GM12878 (cell line): ENCODE measurements around the gene CLASRP. TPM values are rescaled to one million over a fixed set of nuclear protein-coding genes. Genes with fewer than 3 reads are reported as not detected.

Experiments used
- ATAC-seq: fragments of 200-7000 bp; cut with Tn5 transposase; 3 replicates; pipeline ENCODE4 v1.9.1; 2020; ENCODE audit warnings: mild to moderate bottlenecking, moderate library complexity
- BruUV-seq: library from RNA; stranded (reverse); fragments of 400-500 nt; replicated peaks from 2 replicates; lab custom pipeline; 2021; lab: Mats Ljungman, UMichigan
- CTCF ChIA-PET: fragments of 300-600 bp; sonication (Branson Sonifier 250); formaldehyde crosslinking; extraction: SDS; loops from one replicate; lab custom pipeline; 2021; ENCODE audit warnings: inconsistent platforms; lab: Yijun Ruan, JAX
- POLR2A ChIA-PET: fragments of 350-600 bp; formaldehyde crosslinking; extraction: SDS; loops from one replicate; lab custom pipeline; 2021; ENCODE audit warnings: inconsistent platforms; lab: Charles Lee
- RAD21 ChIA-PET: fragments of 300-600 bp; sonication (Branson Sonifier 250); formaldehyde crosslinking; loops from one replicate; lab custom pipeline; 2023; ENCODE audit warnings: antibody characterized with exemption; ENCODE audit not compliant: unreplicated experiment; lab: Charles Lee
- SMC1A ChIA-PET: fragments of 300-600 bp; sonication (Branson Sonifier 250); formaldehyde crosslinking; loops from one replicate; lab custom pipeline; 2023; ENCODE audit not compliant: unreplicated experiment, uncharacterized antibody; lab: Charles Lee
- DNase-seq: peaks from one replicate; pipeline ENCODE4 v3.0.0-alpha.2; 2011; ENCODE audit warnings: low read depth, low spot score
- FAIRE-seq: peaks from 3 replicates; lab custom pipeline; 2011; peaks lifted over from hg19 to GRCh38; lab: Jason Lieb, UNC
- H2AFZ ChIP-seq: 2 replicates; pipeline ENCODE4 v1.6.0; 2011; ENCODE audit warnings: low read depth, low read length, control low read depth; ENCODE audit not compliant: control insufficient read depth
- H3K27ac ChIP-seq: 2 replicates; pipeline ENCODE4 v1.5.1; 2011; ENCODE audit warnings: control low read depth; ENCODE audit not compliant: control insufficient read depth, insufficient read depth
- H3K27me3 ChIP-seq, 2 experiments: replicated peaks in 1 of 2; 2 replicates each; pipeline versions ENCODE4 v1.6.0 to v1.6.1; 2011; ENCODE audit warnings: low read length in 1 of 2; ENCODE audit not compliant: control insufficient read depth in 2 of 2, insufficient read depth in 2 of 2
- H3K36me3 ChIP-seq, 2 experiments: 2 replicates each; pipeline ENCODE4 v1.5.1; 2011; ENCODE audit warnings: low read length in 1 of 2; ENCODE audit not compliant: control insufficient read depth in 2 of 2, insufficient read depth in 2 of 2
- H3K4me1 ChIP-seq: 2 replicates; pipeline ENCODE4 v1.6.1; 2011; ENCODE audit warnings: mild to moderate bottlenecking, low read length, moderate library complexity, mixed read lengths; ENCODE audit not compliant: control insufficient read depth, insufficient read depth
- H3K4me2 ChIP-seq: 2 replicates; pipeline ENCODE4 v1.6.0; 2011; ENCODE audit warnings: control low read depth; ENCODE audit not compliant: control insufficient read depth, insufficient read depth
- H3K4me3 ChIP-seq: fragments of 200-600 bp; sonication (generic); 2 replicates; pipeline ENCODE4 v1.5.1; 2016
- H3K79me2 ChIP-seq: 2 replicates; pipeline ENCODE4 v1.6.0; 2011; ENCODE audit warnings: low read length; ENCODE audit not compliant: control insufficient read depth, insufficient read depth
- H3K9ac ChIP-seq: 2 replicates; pipeline ENCODE4 v1.8.0; 2011; ENCODE audit warnings: low read length, control low read depth, mixed read lengths; ENCODE audit not compliant: control insufficient read depth, insufficient read depth
- H3K9me3 ChIP-seq: replicated peaks from 3 replicates; pipeline ENCODE4 v1.5.1; 2011; ENCODE audit warnings: mild to moderate bottlenecking, low read length; ENCODE audit not compliant: control insufficient read depth, insufficient read depth
- H4K20me1 ChIP-seq: 2 replicates; pipeline ENCODE4 v1.6.0; 2011; ENCODE audit not compliant: control insufficient read depth, insufficient read depth
- BCLAF1 ChIP-seq: fragments of 450-650 bp; IDR thresholded peaks from 2 replicates; pipeline ENCODE4 v1.6.1; 2017; ENCODE audit warnings: antibody characterized with exemption, mild to moderate bottlenecking, moderate library complexity
- IKZF2 ChIP-seq, 2 experiments: fragments of 450-650 bp; IDR thresholded peaks; 2 replicates each; pipeline ENCODE4 v1.6.1; 2017; ENCODE audit warnings: mild to moderate bottlenecking in 2 of 2, moderate library complexity in 2 of 2
- KAT2A ChIP-seq: conservative IDR thresholded peaks from 2 replicates; pipeline ENCODE4 v1.6.1; 2011; ENCODE audit warnings: low read depth, low read length; ENCODE audit not compliant: control insufficient read depth
- KLF5 ChIP-seq: fragments of 450-650 bp; IDR thresholded peaks from 2 replicates; pipeline ENCODE4 v1.6.1; 2014; ENCODE audit warnings: mild to moderate bottlenecking; ENCODE audit not compliant: partially characterized antibody
- NR2C1 ChIP-seq: fragments of 450-650 bp; IDR thresholded peaks from 2 replicates; pipeline ENCODE4 v1.6.1; 2017; ENCODE audit warnings: antibody characterized with exemption, mild to moderate bottlenecking, moderate library complexity
- SIX5 ChIP-seq: IDR thresholded peaks from 2 replicates; pipeline ENCODE4 v1.6.1; 2011; ENCODE audit warnings: mild to moderate bottlenecking, low read depth, low read length, moderate library complexity; ENCODE audit not compliant: severe bottlenecking
- SMAD5 ChIP-seq: IDR thresholded peaks from 2 replicates; pipeline ENCODE4 v1.6.1; 2016; ENCODE audit warnings: antibody characterized with exemption, low read depth
- SPI1 ChIP-seq: IDR thresholded peaks from 2 replicates; pipeline ENCODE4 v1.6.1; 2011; ENCODE audit warnings: low read depth, mild to moderate bottlenecking, low read length, moderate library complexity, borderline replicate concordance; ENCODE audit not compliant: insufficient read depth
- USF1 ChIP-seq: IDR thresholded peaks from 2 replicates; pipeline ENCODE4 v1.6.1; 2011; ENCODE audit warnings: borderline replicate concordance, low read depth, mild to moderate bottlenecking, moderate library complexity, mixed read lengths, low read length; ENCODE audit not compliant: insufficient read depth; ENCODE audit errors: extremely low read length
- YBX1 ChIP-seq: fragments of 450-650 bp; IDR thresholded peaks from 2 replicates; pipeline ENCODE4 v1.6.1; 2016; ENCODE audit warnings: antibody characterized with exemption
- ZNF217 ChIP-seq: fragments of 450-650 bp; IDR thresholded peaks from 2 replicates; pipeline ENCODE4 v1.6.1; 2017; ENCODE audit warnings: antibody characterized with exemption, mild to moderate bottlenecking
- ZNF687 ChIP-seq: fragments of 450-650 bp; IDR thresholded peaks from 2 replicates; pipeline ENCODE4 v1.6.1; 2017; ENCODE audit warnings: mild to moderate bottlenecking, moderate library complexity
- WGBS: methylation state at CpG from one replicate; pipeline ENCODE4 v1.1.6; 2016; ENCODE audit warnings: low lambda C conversion rate; ENCODE audit not compliant: insufficient replicate concordance, insufficient coverage; ENCODE audit errors: missing lambda C conversion rate; 5-methylcytosine and 5-hydroxymethylcytosine counted together
- in situ Hi-C: fragments of 300-500 bp; cut with MboI; formaldehyde crosslinking; loops from 9 replicates; pipeline ENCODE4 v1.14.3; 2018; ENCODE audit warnings: mixed read lengths
- intact Hi-C: fragments of 100-400 bp; cut with micrococcal nuclease; formaldehyde crosslinking; loops from one replicate; pipeline ENCODE4 v1.14.2; 2022; ENCODE audit not compliant: unreplicated experiment
- polyA plus RNA-seq, 11 experiments: library from polyadenylated mRNA; depleted of rRNA in 4 of 11; unstranded in 6 of 11; stranded (reverse) in 5 of 11; fragments of >200 nt; fragmentation: Nextera tagmentation in 4 of 11; fragmentation: Illumina TruSeq in 1 of 11; extraction: Ambion mirVana in 4 of 11; extraction: Trizol in 1 of 11; gene quantifications; 1 replicate in 1 of 11; 2 replicates in 10 of 11; pipeline versions ENCODE4 v1.2.1 to v1.2.3, GENCODE V29; 2011 to 2016; ENCODE audit warnings: inconsistent platforms in 2 of 11, missing spikeins in 2 of 11, low read depth in 1 of 11
- total RNA-seq, 4 experiments: library from RNA; depleted of rRNA in 3 of 4; stranded (reverse); fragments of >200 nt in 3 of 4; fragmentation: Illumina TruSeq in 1 of 4; extraction: Trizol in 1 of 4; gene quantifications; 2 replicates each; pipeline versions ENCODE4 v1.2.1 to v1.2.3, GENCODE V29; 2013 to 2021
- TF ChIP-seq, protein P1 (sequence below): IDR thresholded peaks from 2 replicates; pipeline ENCODE4 v1.6.1; 2012; ENCODE audit warnings: mild to moderate bottlenecking, low read depth, low read length

The CLASRP gene
- total and polyA plus RNA-seq, 10 of the 15 experiments (the other 5 are each of a cell fraction or from before 2014, with no cell fraction given): 0.68 to 75.8 (median 30.2) TPM

DNA sequence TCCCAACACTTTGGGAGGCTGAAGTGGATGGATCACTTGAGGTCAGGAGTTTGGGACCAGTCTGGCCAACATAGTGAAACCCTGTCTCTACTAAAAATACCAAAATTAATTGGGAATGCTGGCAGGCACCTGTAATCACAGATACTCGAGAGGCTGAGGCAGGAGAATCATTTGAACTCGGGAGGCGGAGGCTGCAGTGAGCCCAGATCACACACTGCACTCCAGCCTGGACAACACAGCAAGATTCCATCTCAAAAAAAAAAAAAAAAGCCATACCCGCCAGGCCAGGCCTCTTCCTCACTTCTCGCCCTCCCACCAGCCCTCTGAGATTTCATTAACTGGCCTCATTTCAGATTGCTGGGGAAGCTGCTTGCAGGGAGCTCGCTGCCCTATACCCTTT, 45.3 kb upstream of the CLASRP start:
- H3K79me2 ChIP-seq: no peaks in the 10 kb centered on the region
- H3K4me1 ChIP-seq: peaks cover 12% of the 10 kb centered on the region
- no peak for ATAC-seq
- H3K4me3 ChIP-seq: no peak overlapping the region
- no peak overlapping the region for H3K27ac ChIP-seq
- ChIA-PET RAD21 (no interaction called here), SMC1A (no interaction called here), POLR2A (interaction anchor here (0.7 kb wide), 1 partner anchor 37 kb away, joined by 3 read pairs; no protein-coding TSS in a partner anchor), CTCF (no interaction called here)
- DNase-seq: no peak
- 99% methylated on average over 6 of the region's 6 CpGs for WGBS
- peaks cover 0 to 16% of the 10 kb centered on the region in 2 experiments; a peak in 3 of 4 replicates for H3K36me3 ChIP-seq
- no peak overlapping the region for H3K4me2 ChIP-seq
- H3K27me3 ChIP-seq: no peaks in the 10 kb centered on the region
- H3K9me3 ChIP-seq: no peaks in the 10 kb centered on the region
- no peaks in the 10 kb centered on the region for H4K20me1 ChIP-seq
- H3K9ac ChIP-seq: no peak overlapping the region
- intact Hi-C loops (no loop called here), in situ Hi-C loops (no loop called here)
- no peak overlapping the region for H2AFZ ChIP-seq
- no peak for FAIRE-seq
- no TSS peak for BruUV-seq
- TF ChIP-seq IKZF2 (IDR thresholded peaks at IDR 0.05) (no peak), USF1 (no peak), ZNF217 (no peak), SMAD5 (no peak), SPI1 (no peak), SIX5 (no peak), ZNF687 (no peak), BCLAF1 (no peak), NR2C1 (no peak), KAT2A (no peak), KLF5 (no peak), YBX1 (no peak)
- TF ChIP-seq, protein P1, sequence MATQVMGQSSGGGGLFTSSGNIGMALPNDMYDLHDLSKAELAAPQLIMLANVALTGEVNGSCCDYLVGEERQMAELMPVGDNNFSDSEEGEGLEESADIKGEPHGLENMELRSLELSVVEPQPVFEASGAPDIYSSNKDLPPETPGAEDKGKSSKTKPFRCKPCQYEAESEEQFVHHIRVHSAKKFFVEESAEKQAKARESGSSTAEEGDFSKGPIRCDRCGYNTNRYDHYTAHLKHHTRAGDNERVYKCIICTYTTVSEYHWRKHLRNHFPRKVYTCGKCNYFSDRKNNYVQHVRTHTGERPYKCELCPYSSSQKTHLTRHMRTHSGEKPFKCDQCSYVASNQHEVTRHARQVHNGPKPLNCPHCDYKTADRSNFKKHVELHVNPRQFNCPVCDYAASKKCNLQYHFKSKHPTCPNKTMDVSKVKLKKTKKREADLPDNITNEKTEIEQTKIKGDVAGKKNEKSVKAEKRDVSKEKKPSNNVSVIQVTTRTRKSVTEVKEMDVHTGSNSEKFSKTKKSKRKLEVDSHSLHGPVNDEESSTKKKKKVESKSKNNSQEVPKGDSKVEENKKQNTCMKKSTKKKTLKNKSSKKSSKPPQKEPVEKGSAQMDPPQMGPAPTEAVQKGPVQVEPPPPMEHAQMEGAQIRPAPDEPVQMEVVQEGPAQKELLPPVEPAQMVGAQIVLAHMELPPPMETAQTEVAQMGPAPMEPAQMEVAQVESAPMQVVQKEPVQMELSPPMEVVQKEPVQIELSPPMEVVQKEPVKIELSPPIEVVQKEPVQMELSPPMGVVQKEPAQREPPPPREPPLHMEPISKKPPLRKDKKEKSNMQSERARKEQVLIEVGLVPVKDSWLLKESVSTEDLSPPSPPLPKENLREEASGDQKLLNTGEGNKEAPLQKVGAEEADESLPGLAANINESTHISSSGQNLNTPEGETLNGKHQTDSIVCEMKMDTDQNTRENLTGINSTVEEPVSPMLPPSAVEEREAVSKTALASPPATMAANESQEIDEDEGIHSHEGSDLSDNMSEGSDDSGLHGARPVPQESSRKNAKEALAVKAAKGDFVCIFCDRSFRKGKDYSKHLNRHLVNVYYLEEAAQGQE: no peak
